GM18867 (cell line): Measurements from ENCODE around the gene SMARCC1.

ENCODE experiments used
- ATAC-seq: cut with Tn5 transposase; IDR thresholded peaks from one replicate; pipeline ENCODE4 v1.9.1; 2021; ENCODE audit warnings: mild to moderate bottlenecking, moderate library complexity; ENCODE audit not compliant: unreplicated experiment

SMARCC1 gene

GRCh38 chr3:47705391-47705790, 76.3 kb downstream of the SMARCC1 start:
- ATAC-seq, result no peak

- no peak for ATAC-seq
These were observed 77.5 kb downstream of the SMARCC1 start for GRCh38 chr3:47704237-47704612.

GRCh38 chr3:47701388-47701787, 80.3 kb downstream of the SMARCC1 start:
- no peak for ATAC-seq

- no peak for ATAC-seq
These were observed 89.5 kb downstream of the SMARCC1 start for GRCh38 chr3:47692158-47692557.

- ATAC-seq, result no peak
These were observed 93.2 kb downstream of the SMARCC1 start for GRCh38 chr3:47688488-47688887.

- no peak for ATAC-seq
These were observed 96.7 kb downstream of the SMARCC1 start for GRCh38 chr3:47685037-47685436.

- no peak for ATAC-seq
These were observed 100.7 kb downstream of the SMARCC1 start for GRCh38 chr3:47681016-47681415.

- ATAC-seq, result no peak
These were observed 103.0 kb downstream of the SMARCC1 start for GRCh38 chr3:47678446-47679338.

GRCh38 chr3:47669026-47669749, 112.5 kb downstream of the SMARCC1 start:
- no peak for ATAC-seq

GRCh38 chr3:47666118-47666517, 115.6 kb downstream of the SMARCC1 start:
- no peak for ATAC-seq

GRCh38 chr3:47664519-47664918, 117.2 kb downstream of the SMARCC1 start:
- ATAC-seq, result no peak

GRCh38 chr3:47663630-47664240, 118.0 kb downstream of the SMARCC1 start:
- ATAC-seq, result no peak

- ATAC-seq, result no peak
These were observed 120.5 kb downstream of the SMARCC1 start for GRCh38 chr3:47661121-47661752.

- ATAC-seq, result no peak
These were observed 123.2 kb downstream of the SMARCC1 start for GRCh38 chr3:47658444-47658843.

- ATAC-seq, result no peak
These were observed 129.6 kb downstream of the SMARCC1 start for GRCh38 chr3:47652142-47652541.

- no peak for ATAC-seq
These were observed 131.4 kb downstream of the SMARCC1 start for GRCh38 chr3:47650294-47650693.

GRCh38 chr3:47647550-47647949, 134.1 kb downstream of the SMARCC1 start:
- no peak for ATAC-seq

GRCh38 chr3:47646362-47646761, 135.3 kb downstream of the SMARCC1 start:
- no peak for ATAC-seq

- ATAC-seq, result no peak
These were observed 136.1 kb downstream of the SMARCC1 start for GRCh38 chr3:47645551-47645950.

- no peak for ATAC-seq
These were observed 138.6 kb downstream of the SMARCC1 start for GRCh38 chr3:47643092-47643491.

GRCh38 chr3:47641739-47642138, 140.0 kb downstream of the SMARCC1 start:
- no peak for ATAC-seq
